Stimulated activated CD8-positive, alpha-beta memory T cell treated with anti-CD3 and anti-CD28 coated beads, Interleukin-4, amount 100 ng/mL, for 24 hours (primary cell): ENCODE measurements around the gene IPPK.
"Not testable (repeated sequence)": the region's sequence is repeated elsewhere in the genome, so short reads cannot be mapped to it uniquely, and the experiment has no call there.

ENCODE experiments used
- DNase-seq: peaks from one replicate; pipeline ENCODE4 v3.0.0-alpha.2; 2020; ENCODE audit warnings: low read depth

Gene IPPK

GRCh38 chr9:92613268-92614122 lies 56.4 kb downstream of the IPPK start:
- DNase-seq = no peak

DNA sequence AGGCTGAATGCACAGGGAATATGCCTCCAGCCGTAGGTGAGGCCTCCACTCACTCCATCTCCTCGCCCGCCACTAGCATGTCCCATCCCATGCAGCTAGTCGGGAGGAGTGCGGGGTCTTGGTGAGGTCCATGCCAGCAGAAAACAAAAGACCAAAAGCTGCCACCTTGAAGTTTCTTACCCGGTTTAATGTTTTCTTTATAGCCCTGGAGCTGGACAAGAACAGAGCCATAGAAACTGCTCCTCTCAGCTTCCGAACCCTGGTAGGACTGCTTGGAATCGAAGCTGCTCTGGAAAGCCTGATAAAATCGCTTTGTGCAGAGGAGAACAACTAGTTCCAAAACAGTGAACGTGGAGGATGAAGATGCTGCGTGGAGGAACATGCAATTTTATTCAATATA lies 57.1 kb downstream of the IPPK start:
- no peak for DNase-seq

- no peak for DNase-seq
Observed at GRCh38 chr9:92612292-92612691, 57.6 kb downstream of the IPPK start.

DNA sequence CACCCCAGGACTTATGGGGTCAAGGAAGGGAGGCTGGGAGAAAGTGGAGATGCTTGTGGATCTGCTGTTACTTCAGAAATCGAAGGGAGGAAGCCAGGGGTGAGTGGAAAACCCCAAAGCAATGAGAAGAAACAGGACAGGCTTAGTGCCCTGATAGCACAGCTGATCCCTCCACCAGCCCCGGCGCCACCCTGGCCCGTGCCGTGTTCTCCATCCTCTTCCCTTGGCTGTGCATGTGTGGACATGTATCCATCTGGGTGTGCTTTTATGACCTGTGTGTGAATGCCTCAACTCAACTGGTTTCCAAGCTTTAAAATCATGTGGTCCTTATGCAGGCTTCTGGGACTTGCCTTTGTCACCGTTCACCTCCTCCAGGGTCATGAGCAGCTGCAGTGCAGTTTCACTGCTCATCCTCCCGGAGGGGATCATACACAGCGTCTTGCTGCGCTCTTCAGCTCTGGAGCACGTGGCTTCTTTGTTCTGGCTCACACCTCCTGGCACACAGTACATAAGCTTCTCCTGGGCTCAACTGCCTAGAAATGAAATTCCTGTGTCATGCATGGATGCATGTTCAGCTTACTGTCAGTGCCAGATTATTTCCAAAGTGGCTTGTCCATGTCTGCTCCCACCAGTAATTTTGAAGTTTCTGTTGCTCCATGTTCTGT lies 58.2 kb downstream of the IPPK start:
- DNase-seq = no peak

DNA sequence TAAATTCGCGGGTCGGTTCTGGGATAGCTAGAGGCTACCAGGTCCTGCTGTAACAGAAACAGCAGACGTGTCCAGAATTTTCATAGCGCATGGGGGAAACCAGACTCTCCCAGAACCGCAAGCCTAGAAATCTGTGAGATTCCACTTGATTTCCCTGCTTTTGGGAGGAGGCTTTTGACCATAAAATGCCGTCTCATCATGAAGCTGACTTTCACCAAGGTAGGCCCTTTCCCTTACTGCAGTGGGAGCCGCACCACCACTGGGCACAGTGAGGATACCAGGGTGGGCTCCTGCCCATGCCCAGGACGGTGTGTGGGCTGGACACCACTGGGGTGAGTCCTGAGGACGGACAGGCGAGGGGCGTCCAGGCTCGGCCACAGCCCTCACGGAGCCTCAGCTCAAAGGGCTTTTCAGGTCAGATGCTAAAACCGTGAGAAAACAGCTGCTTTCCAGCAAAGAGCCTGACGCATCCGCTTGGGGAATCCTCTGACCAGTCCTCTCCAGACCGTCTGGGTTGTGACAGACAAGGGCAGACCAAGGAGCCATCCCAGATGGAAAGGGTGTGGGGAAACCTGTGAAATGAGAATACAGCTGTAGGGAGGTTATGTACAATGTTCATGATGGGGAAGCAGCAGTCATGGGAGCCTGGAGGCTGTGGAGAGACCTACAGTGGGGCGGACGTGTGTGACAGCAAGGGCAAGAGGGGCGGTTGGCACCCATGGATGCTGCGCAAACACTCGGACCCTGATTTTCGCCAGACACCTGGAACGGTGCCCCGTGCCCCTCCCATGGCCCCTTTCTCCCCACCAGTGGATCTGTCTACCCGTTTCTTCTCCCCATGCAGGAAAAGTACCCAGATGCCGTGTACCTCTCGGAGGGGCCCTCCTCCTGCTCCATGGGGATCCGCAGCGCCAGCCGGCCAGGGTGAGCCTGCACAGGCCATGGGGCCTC lies 59.2 kb downstream of the IPPK start:
- no peak for DNase-seq

GRCh38 chr9:92608909-92609445 lies 61.0 kb downstream of the IPPK start:
- DNase-seq = no peak

DNA sequence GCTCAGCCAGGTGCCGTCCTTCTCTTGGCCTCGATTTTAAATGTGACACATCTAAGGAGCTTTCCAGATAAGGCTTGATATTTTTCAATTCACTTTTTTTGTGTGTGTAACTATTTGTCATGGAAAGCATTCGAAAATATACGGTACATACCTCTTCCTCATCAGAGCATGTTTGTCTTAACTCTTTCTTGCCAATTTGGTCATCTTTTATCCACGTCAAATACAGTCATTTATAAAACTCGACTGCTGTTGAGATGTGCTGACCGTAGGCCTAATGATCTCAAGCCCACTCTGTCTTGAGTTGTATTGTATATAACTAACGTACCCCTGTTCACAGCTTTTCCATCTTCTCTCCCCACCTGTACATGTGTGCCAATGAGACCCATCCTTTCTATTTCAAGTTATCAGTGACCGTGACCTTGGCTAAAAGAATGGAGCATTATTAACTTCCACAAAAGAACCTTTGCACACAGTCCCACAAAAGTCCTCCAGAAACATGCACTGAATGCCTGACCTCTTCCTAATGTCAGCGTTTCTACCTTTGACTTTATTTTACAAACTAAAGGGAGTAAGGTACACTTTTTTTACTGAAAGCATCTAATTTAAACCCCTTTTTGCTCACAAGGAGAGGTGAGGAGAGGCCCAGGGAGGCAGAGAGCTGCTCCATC lies 61.6 kb downstream of the IPPK start:
- DNase-seq = no peak

GRCh38 chr9:92607773-92608172 lies 62.2 kb downstream of the IPPK start:
- DNase-seq = no peak

GRCh38 chr9:92607088-92607487 lies 62.8 kb downstream of the IPPK start:
- no peak for DNase-seq

- DNase-seq = no peak
Observed at GRCh38 chr9:92605224-92605623, 64.7 kb downstream of the IPPK start.

GRCh38 chr9:92603990-92604389 lies 65.9 kb downstream of the IPPK start:
- DNase-seq = no peak

DNA sequence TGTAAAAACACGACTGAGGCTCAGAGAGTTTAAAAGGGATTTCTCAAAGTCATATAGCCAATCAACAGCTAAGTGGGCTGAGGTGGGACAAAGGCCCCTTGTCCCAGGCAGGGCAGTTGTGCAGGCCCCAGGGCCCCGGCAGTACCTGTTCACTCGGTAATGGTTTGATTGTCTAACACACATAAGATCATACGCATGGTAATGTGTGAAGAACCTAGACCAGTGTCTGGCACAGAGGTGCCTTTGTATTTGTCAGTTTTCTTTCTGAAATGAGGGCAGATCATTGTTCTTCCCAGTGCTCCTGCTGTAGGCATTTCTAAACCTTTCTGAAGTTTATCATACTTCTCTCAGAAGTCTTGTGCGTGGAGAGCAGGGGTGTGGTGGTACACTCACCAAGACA lies 66.8 kb downstream of the IPPK start:
- no peak for DNase-seq

DNA sequence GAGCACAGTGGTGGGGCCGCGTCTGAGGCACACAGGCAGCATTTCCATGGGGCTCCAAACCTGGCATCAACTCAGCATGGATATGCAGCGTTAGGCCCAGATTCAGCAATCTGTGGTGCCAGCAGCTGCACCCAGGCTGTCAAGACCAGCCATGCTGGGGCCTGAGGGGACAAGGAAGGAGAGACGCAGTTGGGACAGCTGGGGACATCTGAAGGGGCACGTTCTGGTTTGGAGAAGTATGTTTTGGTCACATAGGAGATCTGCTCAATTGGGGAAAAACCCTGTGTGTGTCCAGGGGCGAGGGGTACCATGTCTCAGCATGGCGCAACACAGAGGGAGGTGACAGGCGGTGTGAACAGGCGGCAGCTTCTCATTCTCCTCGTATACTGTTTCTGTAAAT lies 67.5 kb downstream of the IPPK start:
- no peak for DNase-seq

DNA sequence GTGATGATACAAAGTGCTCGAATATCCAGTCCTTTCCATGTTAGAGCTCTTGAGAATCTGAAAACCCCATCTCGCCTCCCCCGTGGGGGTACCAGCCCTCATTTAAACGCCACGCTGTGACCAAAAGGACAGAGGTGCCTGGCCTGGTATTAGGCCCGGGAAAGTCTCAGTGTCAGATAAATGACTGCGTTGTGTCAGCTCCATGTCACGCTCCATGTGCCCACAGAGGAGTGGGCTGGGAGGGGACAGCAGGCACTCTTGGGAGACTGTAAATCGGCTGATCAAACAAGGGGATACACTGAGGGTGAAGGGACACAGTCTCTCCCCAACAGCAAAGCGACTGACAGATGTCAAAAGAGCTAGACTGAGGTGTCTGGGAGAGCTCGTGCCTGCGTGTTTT lies 68.5 kb downstream of the IPPK start:
- DNase-seq = no peak

GRCh38 chr9:92600462-92601261 lies 69.3 kb downstream of the IPPK start:
- no peak for DNase-seq

GRCh38 chr9:92599938-92600461 lies 69.9 kb downstream of the IPPK start:
- no peak for DNase-seq

- DNase-seq = no peak
Observed at GRCh38 chr9:92598382-92598781, 71.5 kb downstream of the IPPK start.

DNA sequence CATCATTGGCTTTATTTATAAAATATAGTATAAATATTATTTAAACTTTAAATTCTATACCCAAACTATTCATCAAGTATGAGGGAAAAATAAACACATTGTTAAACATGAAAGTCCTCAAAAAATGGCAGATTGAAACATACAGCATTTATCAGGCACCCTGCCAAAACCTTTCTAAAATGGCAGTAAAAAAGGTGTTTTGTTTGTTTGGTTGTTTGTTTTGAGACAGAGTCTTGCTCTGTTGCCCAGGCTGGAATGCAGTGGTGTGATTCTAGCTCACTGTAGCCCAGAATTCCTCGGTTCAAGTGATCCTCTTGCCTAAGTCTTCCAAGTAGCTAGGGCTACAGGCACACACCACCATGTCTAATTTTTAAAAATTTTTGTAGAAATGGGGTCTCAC lies 74.0 kb downstream of the IPPK start:
- no peak for DNase-seq

- not testable (repeated sequence) for DNase-seq
Observed at GRCh38 chr9:92595075-92595474, 74.9 kb downstream of the IPPK start.
